Endothelial cell of umbilical vein (primary cell): ENCODE measurements around the gene TMEM178B.

Source experiments
- POLR2A ChIP-seq: IDR thresholded peaks from 2 replicates; pipeline ENCODE4 v1.6.1; 2012; ENCODE audit warnings: low read depth, mild to moderate bottlenecking, control low read depth, low read length
- POLR2AphosphoS5 ChIP-seq: IDR thresholded peaks from 2 replicates; pipeline ENCODE4 v1.6.1; 2012; ENCODE audit warnings: low read depth, mild to moderate bottlenecking, control low read depth, low read length, moderate library complexity; ENCODE audit not compliant: insufficient read depth

DNA sequence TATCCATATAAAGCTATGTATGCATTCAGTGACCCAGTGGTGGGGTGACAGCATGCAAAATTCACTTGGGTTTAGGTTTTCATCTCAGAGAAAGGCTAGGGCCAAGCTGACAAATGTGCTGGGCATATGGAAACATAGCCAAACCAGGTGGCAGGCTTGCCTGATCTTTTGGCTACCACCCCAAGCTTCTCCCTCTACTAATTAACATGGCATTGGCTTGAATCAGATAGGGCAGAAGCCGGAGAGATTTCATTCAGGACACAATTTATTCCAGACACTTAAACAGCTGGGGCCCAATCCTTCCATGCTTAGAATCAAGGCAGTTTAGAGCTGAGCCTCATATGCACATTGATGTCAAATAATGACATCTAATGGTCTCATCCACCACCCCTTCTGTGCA lies 381.9 kb downstream of the TMEM178B start:
- TF ChIP-seq POLR2AphosphoS5 (no peak), POLR2A (no peak)
